CD4-positive, CD25-positive, alpha-beta regulatory T cell (primary cell): ENCODE data around the gene CDC14B. TPM values are rescaled to one million over a fixed set of nuclear protein-coding genes. Genes with fewer than 3 reads are reported as not detected.

Experiments used
- ATAC-seq, 2 donors: fragments of 150-1000 bp; cut with Tn5 transposase; one replicate each; pipeline ENCODE4 v1.10.0; 2021; ENCODE audit warnings: low read depth in 2 of 2, moderate number of reproducible peaks in 2 of 2, moderate library complexity in 1 of 2
- DNase-seq, 3 donors: peaks; one replicate each; pipeline versions ENCODE4 v3.0.0 to v3.0.0-alpha.2; 2012 to 2022; ENCODE audit warnings: mixed read lengths in 1 of 3
- H3K27ac ChIP-seq: one replicate; pipeline ENCODE4 v1.7.0; 2013; ENCODE audit warnings: mild to moderate bottlenecking, low read length; ENCODE audit not compliant: insufficient read depth, poor library complexity, severe bottlenecking
- H3K27me3 ChIP-seq: one replicate; pipeline ENCODE4 v1.7.0; 2013; ENCODE audit warnings: low read length; ENCODE audit not compliant: control insufficient read depth, insufficient read depth
- H3K36me3 ChIP-seq: one replicate; pipeline ENCODE4 v1.7.0; 2013; ENCODE audit warnings: mild to moderate bottlenecking, low read length, moderate library complexity; ENCODE audit not compliant: control insufficient read depth, insufficient read depth
- H3K4me1 ChIP-seq: 2 replicates; pipeline ENCODE4 v1.7.0; 2013; ENCODE audit warnings: mild to moderate bottlenecking, low read length; ENCODE audit not compliant: insufficient read depth, control insufficient read depth, poor library complexity, severe bottlenecking
- H3K4me3 ChIP-seq: one replicate; pipeline ENCODE4 v1.7.0; 2013; ENCODE audit warnings: low read depth, mild to moderate bottlenecking, low read length, moderate library complexity
- H3K9me3 ChIP-seq, 2 experiments: 1 replicate in 1 of 2; 2 replicates in 1 of 2; pipeline ENCODE4 v1.7.0; 2013; ENCODE audit warnings: low read length in 2 of 2, mild to moderate bottlenecking in 1 of 2, moderate library complexity in 1 of 2; ENCODE audit not compliant: control insufficient read depth in 2 of 2
- H3K27ac Mint-ChIP-seq, 3 donors: one replicate each; pipeline ENCODE4 v1.8.0; 2020 to 2022; ENCODE audit warnings: mild to moderate bottlenecking in 3 of 3, mixed read lengths in 3 of 3, moderate library complexity in 2 of 3
- H3K27me3 Mint-ChIP-seq: one replicate; pipeline ENCODE4 v1.8.0; 2022; ENCODE audit warnings: mild to moderate bottlenecking, mixed read lengths
- H3K36me3 Mint-ChIP-seq: one replicate; pipeline ENCODE4 v1.8.0; 2020; ENCODE audit warnings: mixed read lengths
- H3K4me1 Mint-ChIP-seq, 4 donors: one replicate each; pipeline ENCODE4 v1.8.0; 2020 to 2022; ENCODE audit warnings: mixed read lengths in 4 of 4, mild to moderate bottlenecking in 1 of 4
- H3K4me3 Mint-ChIP-seq, 4 donors: one replicate each; pipeline ENCODE4 v1.8.0; 2020 to 2022; ENCODE audit warnings: mild to moderate bottlenecking in 4 of 4, mixed read lengths in 4 of 4, moderate library complexity in 3 of 4
- H3K9me3 Mint-ChIP-seq, 7 donors: one replicate each; pipeline ENCODE4 v1.8.0; 2020 to 2022; ENCODE audit warnings: mixed read lengths in 7 of 7, mild to moderate bottlenecking in 3 of 7, moderate library complexity in 2 of 7
- polyA plus RNA-seq, 4 donors: library from polyadenylated mRNA; unstranded; fragments of 300-500 nt; fragmentation: Illumina TruSeq; gene quantifications; one replicate each; pipeline ENCODE4 v1.2.3, GENCODE V29; 2021
- total RNA-seq: library from RNA; stranded (reverse); gene quantifications from one replicate; pipeline ENCODE4 v1.2.3, GENCODE V29; 2022

The CDC14B gene
- total and polyA plus RNA-seq, 5 donors from 2014 or later: 7.1 to 17.7 (median 9.0) TPM

- Histone ChIP-seq H3K27me3 (no peaks in the 10 kb centered on the region), H3K9me3 (no peaks in the 10 kb centered on the region), H3K4me3 (no peak overlapping the region), H3K27ac (no peak overlapping the region), H3K36me3 (no peaks in the 10 kb centered on the region), H3K4me1 (no peaks in the 10 kb centered on the region)
- Mint-ChIP-seq H3K27me3 (peaks cover 4% of the 10 kb centered on the region), H3K4me1 (peaks cover 0 to 15% (median 6%) of the 10 kb centered on the region in 4 donors), H3K36me3 (peaks cover 20% of the 10 kb centered on the region), H3K9me3 (peaks cover 0 to 2% (median 0%) of the 10 kb centered on the region in 7 donors), H3K27ac (peak overlapping the region in 1 of 3 donors; percentile 39), H3K4me3 (no peak overlapping the region)
- ATAC-seq (no peak), DNase-seq (peak in 1 of 3 donors; percentile 10)
Observed at GRCh38 chr9:96522366-96522765, 97.3 kb downstream of the CDC14B start.

DNA sequence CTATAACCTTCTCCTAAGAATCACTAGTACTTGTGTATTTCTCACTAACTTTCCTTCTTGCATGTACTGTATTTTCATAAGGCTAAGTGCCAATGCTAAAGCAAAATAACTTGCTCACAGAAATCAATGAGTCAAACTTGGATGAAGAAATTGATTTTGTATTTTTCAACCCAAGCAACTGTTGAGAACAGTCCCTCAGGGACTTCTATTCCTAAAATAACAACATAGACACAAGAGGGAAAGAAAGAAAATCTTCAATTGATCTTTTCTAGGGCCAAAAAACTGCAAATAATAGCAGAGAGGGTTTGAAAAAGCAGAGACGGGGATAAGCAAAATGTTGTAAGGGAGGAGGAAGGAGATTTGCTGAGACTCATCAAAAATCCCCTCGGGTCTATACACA lies 99.9 kb downstream of the CDC14B start:
- Mint-ChIP-seq H3K27ac (peak overlapping the region in 1 of 3 donors; percentile 15), H3K27me3 (peaks cover 4% of the 10 kb centered on the region), H3K4me3 (no peak overlapping the region), H3K4me1 (peaks cover 0 to 15% (median 6%) of the 10 kb centered on the region in 4 donors), H3K36me3 (peaks cover 32% of the 10 kb centered on the region), H3K9me3 (no peaks in the 10 kb centered on the region)
- ATAC-seq (no peak), DNase-seq (no peak)
- Histone ChIP-seq H3K9me3 (no peaks in the 10 kb centered on the region), H3K36me3 (peaks cover under 1% of the 10 kb centered on the region), H3K27ac (no peak overlapping the region), H3K4me1 (no peaks in the 10 kb centered on the region), H3K27me3 (no peaks in the 10 kb centered on the region), H3K4me3 (no peak overlapping the region)

- no peaks in the 10 kb centered on the region for H3K9me3 ChIP-seq
- Mint-ChIP-seq H3K9me3 (no peaks in the 10 kb centered on the region), H3K4me3 (no peak overlapping the region), H3K27ac (no peak overlapping the region), H3K4me1 (peaks cover 0 to 15% (median 6%) of the 10 kb centered on the region in 4 donors), H3K36me3 (peaks cover 37% of the 10 kb centered on the region), H3K27me3 (peaks cover 4% of the 10 kb centered on the region)
- ATAC-seq (no peak), DNase-seq (no peak)
- no peak overlapping the region for H3K4me3 ChIP-seq
- H3K36me3 ChIP-seq: peaks cover 7% of the 10 kb centered on the region
- H3K4me1 ChIP-seq: no peaks in the 10 kb centered on the region
- no peaks in the 10 kb centered on the region for H3K27me3 ChIP-seq
- no peak overlapping the region for H3K27ac ChIP-seq
Observed at GRCh38 chr9:96519095-96519494, 100.5 kb downstream of the CDC14B start.

- DNase-seq (no peak), ATAC-seq (no peak)
- Histone ChIP-seq H3K4me3 (no peak overlapping the region), H3K27me3 (no peaks in the 10 kb centered on the region), H3K9me3 (no peaks in the 10 kb centered on the region), H3K4me1 (no peaks in the 10 kb centered on the region), H3K36me3 (peaks cover 10% of the 10 kb centered on the region), H3K27ac (no peak overlapping the region)
- H3K27ac Mint-ChIP-seq: no peak overlapping the region
- no peaks in the 10 kb centered on the region for H3K4me1 Mint-ChIP-seq
- no peaks in the 10 kb centered on the region for H3K9me3 Mint-ChIP-seq
- H3K27me3 Mint-ChIP-seq: no peaks in the 10 kb centered on the region
- H3K4me3 Mint-ChIP-seq: no peak overlapping the region
- H3K36me3 Mint-ChIP-seq: peaks cover 29% of the 10 kb centered on the region
Observed at GRCh38 chr9:96515621-96516470, 103.8 kb downstream of the CDC14B start.

GRCh38 chr9:96514800-96515158 lies 104.9 kb downstream of the CDC14B start:
- no peak for DNase-seq
- Histone ChIP-seq H3K4me1 (no peaks in the 10 kb centered on the region), H3K27ac (no peak overlapping the region), H3K27me3 (no peaks in the 10 kb centered on the region), H3K36me3 (peaks cover 12% of the 10 kb centered on the region), H3K4me3 (no peak overlapping the region), H3K9me3 (no peaks in the 10 kb centered on the region)
- no peaks in the 10 kb centered on the region for H3K27me3 Mint-ChIP-seq
- H3K4me3 Mint-ChIP-seq: no peak overlapping the region
- no peak overlapping the region for H3K27ac Mint-ChIP-seq
- H3K36me3 Mint-ChIP-seq: peaks cover 29% of the 10 kb centered on the region
- no peak for ATAC-seq
- H3K9me3 Mint-ChIP-seq: no peaks in the 10 kb centered on the region
- H3K4me1 Mint-ChIP-seq: peaks cover 0 to 5% (median 4%) of the 10 kb centered on the region in 4 donors

DNA sequence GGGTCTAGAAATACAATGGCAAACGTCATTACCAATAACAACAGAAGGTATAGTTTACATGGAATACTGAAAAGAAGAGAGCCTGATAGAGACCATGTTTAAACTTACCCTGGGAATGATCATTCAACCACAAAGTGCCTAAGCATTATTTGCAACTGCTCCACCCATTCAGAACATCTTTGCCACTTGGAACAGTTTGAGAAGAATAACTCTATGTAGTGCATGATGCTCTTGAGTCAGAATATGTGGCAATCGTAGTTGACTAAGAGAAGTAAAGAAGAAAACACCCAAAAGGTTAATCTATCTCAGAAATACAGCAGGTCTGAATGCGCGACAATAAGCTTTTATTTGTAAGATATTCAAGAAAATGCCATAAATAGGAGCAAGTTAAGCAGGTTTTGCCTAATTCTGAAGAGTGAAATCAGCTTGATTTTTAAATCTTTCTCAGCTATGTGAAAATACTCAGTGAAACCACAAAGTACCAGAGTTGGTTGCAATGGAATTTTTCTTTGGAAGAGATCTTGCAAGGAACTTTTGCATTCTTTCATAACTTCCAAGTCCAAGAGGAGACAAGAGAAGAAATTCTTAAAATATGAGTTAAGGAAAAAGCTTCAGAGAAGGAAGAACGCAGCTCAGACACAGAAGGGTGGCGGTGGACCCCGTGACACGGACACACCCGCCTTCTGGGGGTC lies 105.4 kb downstream of the CDC14B start:
- H3K9me3 Mint-ChIP-seq: no peaks in the 10 kb centered on the region
- H3K4me3 Mint-ChIP-seq: no peak overlapping the region
- Histone ChIP-seq H3K9me3 (no peaks in the 10 kb centered on the region), H3K4me1 (no peaks in the 10 kb centered on the region), H3K27ac (no peak overlapping the region), H3K36me3 (peaks cover 13% of the 10 kb centered on the region), H3K27me3 (no peaks in the 10 kb centered on the region), H3K4me3 (no peak overlapping the region)
- H3K27me3 Mint-ChIP-seq: no peaks in the 10 kb centered on the region
- DNase-seq: no peak
- H3K36me3 Mint-ChIP-seq: peaks cover 29% of the 10 kb centered on the region
- no peak for ATAC-seq
- H3K4me1 Mint-ChIP-seq: peaks cover 0 to 5% (median 4%) of the 10 kb centered on the region in 4 donors
- no peak overlapping the region for H3K27ac Mint-ChIP-seq

DNA sequence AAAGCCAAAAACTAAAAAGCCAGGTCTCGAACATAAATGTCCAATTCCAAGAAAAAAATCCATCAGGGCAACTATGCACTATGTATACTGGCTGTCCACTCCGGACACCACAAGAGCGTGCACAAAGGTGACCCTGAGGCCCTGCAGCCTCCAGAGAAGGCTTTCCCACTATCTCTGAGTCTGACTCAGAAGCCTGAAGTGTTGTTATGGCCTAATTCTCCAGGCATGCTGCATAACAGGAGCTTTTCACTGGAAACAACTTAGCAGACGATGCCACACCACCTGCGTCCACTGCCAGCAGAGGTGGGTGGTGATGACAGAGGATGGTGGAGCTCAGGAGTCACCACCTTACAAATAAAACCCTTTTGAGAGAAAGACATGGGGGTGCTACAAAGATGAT lies 106.0 kb downstream of the CDC14B start:
- Mint-ChIP-seq H3K27ac (no peak overlapping the region), H3K4me3 (no peak overlapping the region), H3K27me3 (no peaks in the 10 kb centered on the region), H3K4me1 (peaks cover 0 to 5% (median 4%) of the 10 kb centered on the region in 4 donors), H3K36me3 (peaks cover 32% of the 10 kb centered on the region), H3K9me3 (no peaks in the 10 kb centered on the region)
- Histone ChIP-seq H3K27ac (no peak overlapping the region), H3K36me3 (peaks cover 13% of the 10 kb centered on the region), H3K4me3 (no peak overlapping the region), H3K4me1 (no peaks in the 10 kb centered on the region), H3K9me3 (no peaks in the 10 kb centered on the region), H3K27me3 (no peaks in the 10 kb centered on the region)
- ATAC-seq (no peak), DNase-seq (no peak)
